PC-9 (cell line): ENCODE measurements around the gene LMCD1. TPM values are rescaled to one million over a fixed set of nuclear protein-coding genes. Genes with fewer than 3 reads are reported as not detected.

Source experiments
- BruUV-seq: library from RNA; stranded (reverse); fragments of 400-500 nt; replicated peaks from 2 replicates; lab custom pipeline; 2021; lab: Mats Ljungman, UMichigan
- CTCF ChIA-PET: fragments of 300-600 bp; sonication (Branson Sonifier 250); formaldehyde crosslinking; loops from one replicate; lab custom pipeline; 2022; ENCODE audit warnings: antibody characterized with exemption; lab: Charles Lee
- POLR2A ChIA-PET: fragments of 300-600 bp; sonication (Branson Sonifier 250); formaldehyde crosslinking; loops from one replicate; lab custom pipeline; 2022; ENCODE audit warnings: antibody characterized with exemption; ENCODE audit not compliant: unreplicated experiment; lab: Charles Lee
- DNase-seq, 2 experiments: peaks; one replicate each; pipeline versions ENCODE4 v3.0.0 to v3.0.0-alpha.2; 2015 to 2022; ENCODE audit warnings: mixed read lengths in 1 of 2
- H2AFZ ChIP-seq: fragments of 200-600 bp; sonication (generic); 2 replicates; pipeline ENCODE4 v1.8.1; 2017; ENCODE audit warnings: antibody characterized with exemption
- H3F3A ChIP-seq: fragments of 200-600 bp; sonication (generic); 2 replicates; pipeline ENCODE4 v1.8.1; 2017; ENCODE audit warnings: antibody characterized with exemption, mild to moderate bottlenecking, low read depth; ENCODE audit not compliant: insufficient read depth
- H3K27ac ChIP-seq: fragments of 200-600 bp; sonication (generic); 2 replicates; pipeline ENCODE4 v1.6.1; 2016; ENCODE audit warnings: mixed run types
- H3K27me3 ChIP-seq: fragments of 200-600 bp; sonication (generic); 2 replicates; pipeline ENCODE4 v1.6.1; 2016; ENCODE audit warnings: low read depth, mixed run types; ENCODE audit not compliant: insufficient read depth
- H3K36me3 ChIP-seq: fragments of 200-600 bp; sonication (generic); 2 replicates; pipeline ENCODE4 v1.6.1; 2016; ENCODE audit warnings: low read depth, mixed run types
- H3K4me1 ChIP-seq: fragments of 200-600 bp; sonication (generic); replicated peaks from 2 replicates; pipeline ENCODE4 v1.6.1; 2016; ENCODE audit warnings: mixed run types; ENCODE audit not compliant: insufficient read depth
- H3K4me2 ChIP-seq: fragments of 200-600 bp; sonication (generic); 2 replicates; pipeline ENCODE4 v1.6.1; 2017; ENCODE audit warnings: mixed run types
- H3K4me3 ChIP-seq: fragments of 200-600 bp; sonication (generic); 2 replicates; pipeline ENCODE4 v1.6.1; 2016; ENCODE audit warnings: mixed run types
- H3K79me2 ChIP-seq: fragments of 200-600 bp; sonication (generic); 2 replicates; pipeline ENCODE4 v1.6.1; 2017; ENCODE audit warnings: low read depth, mixed run types
- H3K9me2 ChIP-seq: fragments of 200-600 bp; sonication (generic); 2 replicates; pipeline ENCODE4 v1.8.1; 2017; ENCODE audit warnings: mild to moderate bottlenecking; ENCODE audit not compliant: insufficient read depth
- H3K9me3 ChIP-seq: fragments of 200-600 bp; sonication (generic); 2 replicates; pipeline ENCODE4 v1.8.1; 2016; ENCODE audit warnings: low read depth; ENCODE audit not compliant: insufficient read depth
- H4K20me1 ChIP-seq: fragments of 200-600 bp; sonication (generic); 2 replicates; pipeline ENCODE4 v1.8.1; 2017; ENCODE audit not compliant: insufficient read depth
- EZH2 ChIP-seq: fragments of 200-600 bp; sonication (generic); IDR thresholded peaks from 2 replicates; pipeline ENCODE4 v1.8.0; 2017; ENCODE audit warnings: antibody characterized with exemption, low read depth
- intact Hi-C: fragments of 100-400 bp; cut with micrococcal nuclease; formaldehyde crosslinking; loops from one replicate; pipeline ENCODE4 v1.10.0; 2022; ENCODE audit not compliant: unreplicated experiment
- total RNA-seq: library from RNA; stranded (reverse); gene quantifications from 2 replicates; pipeline ENCODE4 v1.2.3, GENCODE V29; 2021
- TF ChIP-seq, protein P1 (sequence below): fragments of 200-600 bp; sonication (generic); conservative IDR thresholded peaks from 2 replicates; pipeline ENCODE4 v1.6.1; 2017; ENCODE audit warnings: mixed run types, antibody characterized with exemption, mild to moderate bottlenecking, moderate library complexity

LMCD1 gene
- total RNA-seq, 1 experiment from 2014 or later, result 10.3 TPM

DNA sequence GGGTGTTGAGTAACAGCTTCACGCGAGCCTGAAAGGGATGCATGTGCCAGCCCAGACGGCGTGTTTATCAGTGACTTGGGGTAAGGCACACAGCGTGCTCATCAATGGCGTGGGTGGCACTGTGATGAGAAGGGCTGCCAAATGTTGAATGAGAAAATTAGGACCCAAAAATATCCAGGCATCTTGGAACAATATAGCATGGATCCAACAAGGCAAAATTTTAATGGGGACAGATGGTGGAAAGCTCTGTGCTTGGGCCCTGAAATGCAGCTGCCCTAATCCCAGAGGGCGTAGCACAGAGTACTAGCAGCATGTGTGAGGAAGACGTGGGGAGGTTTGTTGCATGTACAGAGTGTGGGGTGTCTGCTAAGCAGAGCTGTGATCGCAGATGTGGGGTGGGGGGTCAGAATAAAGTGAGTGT is 94.1 kb downstream of the LMCD1 start:
- Histone ChIP-seq H3K4me2 (no peak overlapping the region), H4K20me1 (no peaks in the 10 kb centered on the region), H3K9me3 (no peaks in the 10 kb centered on the region), H3K4me1 (no peaks in the 10 kb centered on the region), H3K4me3 (no peak overlapping the region), H3F3A (no peaks in the 10 kb centered on the region), H3K79me2 (no peaks in the 10 kb centered on the region), H3K36me3 (no peaks in the 10 kb centered on the region), H3K27ac (no peak overlapping the region), H3K27me3 (no peaks in the 10 kb centered on the region), H2AFZ (no peak overlapping the region), H3K9me2 (no peaks in the 10 kb centered on the region)
- TF ChIP-seq EZH2, result no peak
- TF ChIP-seq, protein P1, sequence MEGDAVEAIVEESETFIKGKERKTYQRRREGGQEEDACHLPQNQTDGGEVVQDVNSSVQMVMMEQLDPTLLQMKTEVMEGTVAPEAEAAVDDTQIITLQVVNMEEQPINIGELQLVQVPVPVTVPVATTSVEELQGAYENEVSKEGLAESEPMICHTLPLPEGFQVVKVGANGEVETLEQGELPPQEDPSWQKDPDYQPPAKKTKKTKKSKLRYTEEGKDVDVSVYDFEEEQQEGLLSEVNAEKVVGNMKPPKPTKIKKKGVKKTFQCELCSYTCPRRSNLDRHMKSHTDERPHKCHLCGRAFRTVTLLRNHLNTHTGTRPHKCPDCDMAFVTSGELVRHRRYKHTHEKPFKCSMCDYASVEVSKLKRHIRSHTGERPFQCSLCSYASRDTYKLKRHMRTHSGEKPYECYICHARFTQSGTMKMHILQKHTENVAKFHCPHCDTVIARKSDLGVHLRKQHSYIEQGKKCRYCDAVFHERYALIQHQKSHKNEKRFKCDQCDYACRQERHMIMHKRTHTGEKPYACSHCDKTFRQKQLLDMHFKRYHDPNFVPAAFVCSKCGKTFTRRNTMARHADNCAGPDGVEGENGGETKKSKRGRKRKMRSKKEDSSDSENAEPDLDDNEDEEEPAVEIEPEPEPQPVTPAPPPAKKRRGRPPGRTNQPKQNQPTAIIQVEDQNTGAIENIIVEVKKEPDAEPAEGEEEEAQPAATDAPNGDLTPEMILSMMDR, result no peak
- no TSS peak for BruUV-seq
- ChIA-PET POLR2A (no interaction called here), CTCF (no interaction called here)
- DNase-seq, result no peak
- intact Hi-C loops, result no loop called here

DNA sequence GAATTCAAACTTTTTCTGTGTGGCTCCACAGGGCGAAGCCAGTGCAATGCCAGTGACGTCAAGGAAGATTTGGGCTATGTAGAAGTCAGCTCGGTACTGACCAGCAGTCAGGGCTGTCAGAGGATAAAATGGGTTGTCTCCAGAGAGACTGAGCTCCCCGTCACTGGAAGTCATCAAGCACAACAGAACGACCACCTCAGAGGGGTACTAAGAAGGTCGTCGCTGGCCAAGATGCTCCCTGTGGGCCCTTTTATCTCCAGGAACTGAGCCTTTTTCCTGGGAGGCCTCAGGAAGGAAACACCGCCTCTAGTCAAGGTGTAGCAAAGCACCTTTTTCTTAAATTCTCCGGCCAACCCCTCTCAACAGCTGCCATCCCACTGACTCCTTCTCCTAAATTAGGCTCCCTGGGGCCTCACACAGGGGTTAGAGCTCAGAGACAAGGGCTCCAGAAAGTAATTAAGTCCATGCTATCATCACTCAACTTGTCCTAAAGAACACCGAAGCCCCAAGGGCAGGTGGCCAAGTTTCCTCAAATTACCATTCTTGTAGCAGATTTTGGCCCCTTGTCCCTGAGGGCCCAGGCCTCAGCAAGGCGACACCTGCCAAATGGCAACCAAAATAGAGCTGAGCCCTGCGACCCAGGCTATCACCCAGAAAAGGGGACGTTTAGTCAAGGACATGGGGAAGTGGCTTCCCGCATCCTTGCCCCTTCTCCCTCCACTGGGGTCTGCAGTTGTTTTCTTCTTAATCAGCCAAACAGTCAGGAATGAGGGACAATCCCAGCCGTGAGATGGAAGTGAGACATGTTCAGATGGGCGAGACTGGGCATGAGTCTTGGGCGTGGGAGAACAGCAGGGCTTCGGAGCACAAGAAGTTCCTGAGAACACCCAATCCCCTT is 94.9 kb downstream of the LMCD1 start:
- Histone ChIP-seq H3K9me2 (no peaks in the 10 kb centered on the region), H3K4me2 (no peak overlapping the region), H3K79me2 (no peaks in the 10 kb centered on the region), H3K9me3 (no peaks in the 10 kb centered on the region), H3K36me3 (no peaks in the 10 kb centered on the region), H3K27me3 (no peaks in the 10 kb centered on the region), H4K20me1 (no peaks in the 10 kb centered on the region), H3K4me3 (no peak overlapping the region), H3K27ac (no peak overlapping the region), H3F3A (no peaks in the 10 kb centered on the region), H3K4me1 (no peaks in the 10 kb centered on the region), H2AFZ (no peak overlapping the region)
- intact Hi-C loops, result no loop called here
- ChIA-PET CTCF (no interaction called here), POLR2A (no interaction called here)
- BruUV-seq, result no TSS peak
- no peak for DNase-seq
- TF ChIP-seq EZH2, result no peak
- TF ChIP-seq, protein P1, result no peak

DNA sequence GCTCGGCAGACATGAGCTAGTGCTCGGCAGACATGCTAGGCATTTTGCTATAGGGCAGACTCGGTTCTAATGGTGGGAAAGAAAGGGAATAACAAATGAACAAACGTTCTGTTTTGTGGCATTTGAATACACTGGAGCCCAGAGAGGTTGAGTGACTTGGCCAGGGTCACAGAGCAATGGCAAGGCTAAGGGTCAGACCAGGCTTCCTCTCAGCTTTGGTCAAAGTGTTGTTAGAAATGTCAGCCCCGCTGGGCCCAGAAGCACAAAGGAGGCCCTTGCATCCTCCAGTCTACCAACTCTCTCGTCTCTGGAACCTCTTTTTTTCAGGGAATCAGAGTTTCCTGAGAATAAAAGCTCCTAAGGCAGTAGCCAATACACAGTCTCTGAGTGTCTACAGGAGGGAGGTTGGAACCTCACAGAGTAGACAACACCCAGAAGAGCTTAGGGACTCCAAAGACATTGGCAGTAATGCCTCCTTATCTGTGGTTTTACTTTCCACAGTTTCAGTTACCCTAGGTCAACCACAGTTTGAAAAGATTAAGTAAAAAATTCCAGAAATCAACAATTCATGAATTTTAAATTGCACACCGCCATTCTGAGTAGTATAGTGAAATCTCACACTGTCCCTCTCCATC is 95.7 kb downstream of the LMCD1 start:
- H3K4me1 ChIP-seq, result no peaks in the 10 kb centered on the region

More for the DNA sequence above, 95.7 kb downstream of the LMCD1 start:
- Histone ChIP-seq H3F3A (no peaks in the 10 kb centered on the region), H4K20me1 (no peaks in the 10 kb centered on the region), H3K27ac (no peak overlapping the region), H3K36me3 (no peaks in the 10 kb centered on the region), H3K9me2 (no peaks in the 10 kb centered on the region), H3K79me2 (no peaks in the 10 kb centered on the region), H3K27me3 (no peaks in the 10 kb centered on the region), H2AFZ (no peak overlapping the region), H3K4me3 (no peak overlapping the region), H3K4me2 (no peak overlapping the region), H3K9me3 (no peaks in the 10 kb centered on the region)
- intact Hi-C loops, result no loop called here
- no TSS peak for BruUV-seq
- TF ChIP-seq EZH2, result no peak
- TF ChIP-seq, protein P1, result no peak
- CTCF ChIA-PET, result no interaction called here
- POLR2A ChIA-PET, result no interaction called here
- DNase-seq, result no peak
